Kidney (tissue), 14 donors: ENCODE data around the gene TM2D1. TPM values are rescaled to one million over a fixed set of nuclear protein-coding genes. Genes with fewer than 3 reads are reported as not detected.

Experiments used
- DNase-seq, 5 donors: peaks; one replicate each; pipeline ENCODE4 v3.0.0-alpha.2; 2013 to 2020
- FAIRE-seq: peaks from 2 replicates; lab custom pipeline; 2012; peaks lifted over from hg19 to GRCh38; lab: Jason Lieb, UNC
- H3K27ac ChIP-seq, 2 donors: one replicate each; pipeline ENCODE4 v1.7.0; 2013; ENCODE audit warnings: low read depth in 2 of 2, low read length in 2 of 2, inconsistent platforms in 1 of 2
- H3K27me3 ChIP-seq: one replicate; pipeline ENCODE4 v1.7.1; 2013; ENCODE audit warnings: low read length, inconsistent platforms; ENCODE audit not compliant: control insufficient read depth, insufficient read depth
- H3K36me3 ChIP-seq, 3 donors: one replicate each; pipeline versions ENCODE4 v1.7.0 to v1.7.1; 2013; ENCODE audit warnings: low read length in 3 of 3, control low read depth in 1 of 3, inconsistent platforms in 1 of 3; ENCODE audit not compliant: insufficient read depth in 3 of 3, control insufficient read depth in 2 of 3
- H3K4me1 ChIP-seq, 3 donors: one replicate each; pipeline versions ENCODE4 v1.7.0 to v1.7.1; 2013; ENCODE audit warnings: low read length in 3 of 3, inconsistent platforms in 1 of 3, low read depth in 1 of 3; ENCODE audit not compliant: control insufficient read depth in 2 of 3, insufficient read depth in 2 of 3
- H3K4me3 ChIP-seq, 3 donors: one replicate each; pipeline versions ENCODE4 v1.7.0 to v1.8.1; 2013; ENCODE audit warnings: low read length in 3 of 3, control low read depth in 1 of 3, inconsistent platforms in 1 of 3
- H3K9ac ChIP-seq, 3 donors: one replicate each; pipeline versions ENCODE4 v1.7.0 to v1.7.1; 2013; ENCODE audit warnings: low read length in 3 of 3, control low read depth in 1 of 3, inconsistent platforms in 1 of 3
- H3K9me3 ChIP-seq, 3 donors: one replicate each; pipeline versions ENCODE4 v1.7.0 to v1.7.1; 2013; ENCODE audit warnings: low read length in 3 of 3, control low read depth in 1 of 3, inconsistent platforms in 1 of 3; ENCODE audit not compliant: control insufficient read depth in 2 of 3, insufficient read depth in 1 of 3
- intact Hi-C: fragments of 100-400 bp; cut with DNase I; formaldehyde crosslinking; loops from one replicate; pipeline ENCODE4 v1.11.1; 2022
- polyA plus RNA-seq: library from polyadenylated mRNA; stranded (reverse); fragments of 350-450 nt; fragmentation: Illumina TruSeq; extraction: RNeasy Lipid Tissue Mini Kit (QIAGEN cat#74804); gene quantifications from one replicate; pipeline ENCODE4 v1.2.3, GENCODE V29; 2014; ENCODE audit warnings: low read depth, low replicate concordance; ENCODE audit not compliant: insufficient read depth
- total RNA-seq: library from RNA; stranded (reverse); fragmentation: NEBNext Ultra II Directional; extraction: Animal tissue kit (Norgen Biotek cat#: 25700); gene quantifications from one replicate; pipeline ENCODE4 v1.2.1, GENCODE V29; 2021
- TF ChIP-seq, protein P1 (sequence below): IDR thresholded peaks from 3 replicates; pipeline ENCODE4 v1.5.1; 2012; ENCODE audit warnings: mild to moderate bottlenecking, moderate library complexity, borderline replicate concordance; ENCODE audit not compliant: insufficient read depth; ENCODE audit errors: extremely low read depth
- donor health status: control.
- donor health status: control.
- donor health status: control.
- donor health status: control.
- donor health status: control.
- donor health status: DM: yes; HTN: yes; CAD: no.
- donor health status: Normal renal cell carcinoma (clear cell type).

Gene TM2D1
- total and polyA plus RNA-seq, 2 donors from 2014 or later: 49.6 to 52.6 TPM

DNA sequence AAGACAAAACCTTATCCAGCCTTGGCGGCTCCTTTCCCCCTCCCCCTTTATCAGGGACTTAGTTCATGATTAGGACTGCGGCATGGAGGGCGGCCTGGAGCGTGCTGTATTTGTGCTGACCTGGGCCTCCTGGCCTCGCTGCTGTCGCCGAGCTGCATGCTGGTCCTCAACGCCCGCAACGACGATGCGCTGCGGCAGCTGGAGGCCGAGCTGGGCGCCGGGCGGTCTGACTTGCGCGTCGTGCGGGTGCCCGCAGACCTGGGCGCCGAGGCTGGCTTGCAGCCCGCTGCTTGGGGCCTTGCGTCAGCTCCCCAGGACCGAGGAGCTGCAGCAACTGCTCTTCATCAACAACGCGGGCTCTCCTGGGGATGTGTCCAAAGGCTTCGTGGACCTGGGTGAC is 70.9 kb downstream of the TM2D1 start:
- H3K9me3 ChIP-seq: no peaks in the 10 kb centered on the region
- H3K9ac ChIP-seq: no peak overlapping the region
- H3K4me3 ChIP-seq: no peak overlapping the region
- TF ChIP-seq, protein P1, sequence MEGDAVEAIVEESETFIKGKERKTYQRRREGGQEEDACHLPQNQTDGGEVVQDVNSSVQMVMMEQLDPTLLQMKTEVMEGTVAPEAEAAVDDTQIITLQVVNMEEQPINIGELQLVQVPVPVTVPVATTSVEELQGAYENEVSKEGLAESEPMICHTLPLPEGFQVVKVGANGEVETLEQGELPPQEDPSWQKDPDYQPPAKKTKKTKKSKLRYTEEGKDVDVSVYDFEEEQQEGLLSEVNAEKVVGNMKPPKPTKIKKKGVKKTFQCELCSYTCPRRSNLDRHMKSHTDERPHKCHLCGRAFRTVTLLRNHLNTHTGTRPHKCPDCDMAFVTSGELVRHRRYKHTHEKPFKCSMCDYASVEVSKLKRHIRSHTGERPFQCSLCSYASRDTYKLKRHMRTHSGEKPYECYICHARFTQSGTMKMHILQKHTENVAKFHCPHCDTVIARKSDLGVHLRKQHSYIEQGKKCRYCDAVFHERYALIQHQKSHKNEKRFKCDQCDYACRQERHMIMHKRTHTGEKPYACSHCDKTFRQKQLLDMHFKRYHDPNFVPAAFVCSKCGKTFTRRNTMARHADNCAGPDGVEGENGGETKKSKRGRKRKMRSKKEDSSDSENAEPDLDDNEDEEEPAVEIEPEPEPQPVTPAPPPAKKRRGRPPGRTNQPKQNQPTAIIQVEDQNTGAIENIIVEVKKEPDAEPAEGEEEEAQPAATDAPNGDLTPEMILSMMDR: no peak
- H3K4me1 ChIP-seq: no peaks in the 10 kb centered on the region
- H3K27me3 ChIP-seq: no peaks in the 10 kb centered on the region
- no peaks in the 10 kb centered on the region for H3K36me3 ChIP-seq
- DNase-seq (no peak), FAIRE-seq (no peak)
- no peak overlapping the region for H3K27ac ChIP-seq
- intact Hi-C loops: no loop called here

- TF ChIP-seq, protein P1: no peak
- Histone ChIP-seq H3K4me1 (no peaks in the 10 kb centered on the region), H3K9ac (no peak overlapping the region), H3K4me3 (no peak overlapping the region), H3K36me3 (no peaks in the 10 kb centered on the region), H3K27ac (no peak overlapping the region), H3K9me3 (no peaks in the 10 kb centered on the region), H3K27me3 (no peaks in the 10 kb centered on the region)
- DNase-seq: no peak
- intact Hi-C loops: no loop called here
- no peak for FAIRE-seq
Observed at GRCh38 chr1:61648983-61649742, 75.8 kb downstream of the TM2D1 start.

- Histone ChIP-seq H3K9ac (no peak overlapping the region), H3K9me3 (no peaks in the 10 kb centered on the region), H3K27me3 (no peaks in the 10 kb centered on the region), H3K4me3 (no peak overlapping the region), H3K36me3 (no peaks in the 10 kb centered on the region), H3K27ac (no peak overlapping the region), H3K4me1 (no peaks in the 10 kb centered on the region)
- intact Hi-C loops: no loop called here
- DNase-seq (no peak), FAIRE-seq (no peak)
- TF ChIP-seq, protein P1: no peak
Observed at GRCh38 chr1:61647142-61647541, 77.8 kb downstream of the TM2D1 start.
